ENCODE results near the gene RAB40B. TPM values are rescaled to one million over a fixed set of nuclear protein-coding genes. Genes with fewer than 3 reads are reported as not detected.

Gene RAB40B
- total and polyA plus RNA-seq, 4 donors, result 2.9 to 12.1 (median 10.5) TPM

- Histone ChIP-seq H3K4me3 (ENCODE audit: low read depth in 1 of 3, low read length in 3 of 3) (no peak overlapping the region), H3K4me1 (ENCODE audit: control insufficient read depth in 4 of 4, insufficient read depth in 4 of 4, low read length in 3 of 4) (no peaks in the 10 kb centered on the region), H3K27ac (ENCODE audit: low read depth in 1 of 2, low read length in 2 of 2) (no peak overlapping the region), H3K9ac (ENCODE audit: low read depth in 1 of 2, low read length in 2 of 2) (no peak overlapping the region), H3K27me3 (ENCODE audit: control insufficient read depth in 4 of 4, insufficient read depth in 4 of 4, low read length in 3 of 4) (no peaks in the 10 kb centered on the region), H3K36me3 (ENCODE audit: control insufficient read depth in 4 of 4, insufficient read depth in 3 of 4, low read depth in 1 of 4, low read length in 3 of 4) (peaks cover 0 to 27% (median 19%) of the 10 kb centered on the region in 4 donors), H3K9me3 (ENCODE audit: control insufficient read depth in 4 of 4, low read length in 3 of 4) (peaks cover 0 to 4% (median 0%) of the 10 kb centered on the region in 4 donors)
- WGBS, result 93% methylated on average over 14 of the region's 14 CpGs
- no peak for TF ChIP-seq FOXA2 (IDR thresholded peaks at IDR 0.05)
- TF ChIP-seq ZBTB33 (IDR thresholded peaks at IDR 0.05), result no peak
- TF ChIP-seq GABPA (IDR thresholded peaks at IDR 0.05 in 1 of 2, conservative IDR thresholded peaks at IDR 0.05 in 1 of 2), result no peak
- TF ChIP-seq ATF3 (IDR thresholded peaks at IDR 0.05), result no peak
- no peak for TF ChIP-seq REST (IDR thresholded peaks at IDR 0.05)
- TF ChIP-seq RAD21 (IDR thresholded peaks at IDR 0.05), result no peak
- DNase-seq (ENCODE audit: low spot score), result no peak
Observed at GRCh38 chr17:82639628-82640027, 58.9 kb downstream of the RAB40B start.

GRCh38 chr17:82638183-82638773 is 60.2 kb downstream of the RAB40B start:
- Histone ChIP-seq H3K9ac (ENCODE audit: low read depth in 1 of 2, low read length in 2 of 2) (no peak overlapping the region), H3K27ac (ENCODE audit: low read depth in 1 of 2, low read length in 2 of 2) (no peak overlapping the region), H3K27me3 (ENCODE audit: control insufficient read depth in 4 of 4, insufficient read depth in 4 of 4, low read length in 3 of 4) (no peaks in the 10 kb centered on the region), H3K4me3 (ENCODE audit: low read depth in 1 of 3, low read length in 3 of 3) (no peak overlapping the region), H3K4me1 (ENCODE audit: control insufficient read depth in 4 of 4, insufficient read depth in 4 of 4, low read length in 3 of 4) (no peaks in the 10 kb centered on the region), H3K9me3 (ENCODE audit: control insufficient read depth in 4 of 4, low read length in 3 of 4) (peaks cover 0 to 4% (median 0%) of the 10 kb centered on the region in 4 donors), H3K36me3 (ENCODE audit: control insufficient read depth in 4 of 4, insufficient read depth in 3 of 4, low read depth in 1 of 4, low read length in 3 of 4) (peaks cover 0 to 16% (median 13%) of the 10 kb centered on the region in 4 donors)
- TF ChIP-seq NR2F2 (IDR thresholded peaks at IDR 0.05) (no peak), CTCF (IDR thresholded peaks at IDR 0.05; ENCODE audit: low read depth, low read length, missing input control) (no peak), FOXA1 (IDR thresholded peaks at IDR 0.05) (no peak), HNF4G (IDR thresholded peaks at IDR 0.05) (no peak), FOXA2 (IDR thresholded peaks at IDR 0.05) (no peak)
- DNase-seq (ENCODE audit: low spot score), result no peak
- WGBS, result 89% methylated on average over 4 of the region's 5 CpGs

All from liver (tissue), 9 donors.